ENCODE measurements around the gene TMEFF1. TPM values are rescaled to one million over a fixed set of nuclear protein-coding genes. Genes with fewer than 3 reads are reported as not detected.

TMEFF1 gene
- total RNA-seq, 2 donors from 2014 or later, result 1.7 to 2.7 TPM

DNA sequence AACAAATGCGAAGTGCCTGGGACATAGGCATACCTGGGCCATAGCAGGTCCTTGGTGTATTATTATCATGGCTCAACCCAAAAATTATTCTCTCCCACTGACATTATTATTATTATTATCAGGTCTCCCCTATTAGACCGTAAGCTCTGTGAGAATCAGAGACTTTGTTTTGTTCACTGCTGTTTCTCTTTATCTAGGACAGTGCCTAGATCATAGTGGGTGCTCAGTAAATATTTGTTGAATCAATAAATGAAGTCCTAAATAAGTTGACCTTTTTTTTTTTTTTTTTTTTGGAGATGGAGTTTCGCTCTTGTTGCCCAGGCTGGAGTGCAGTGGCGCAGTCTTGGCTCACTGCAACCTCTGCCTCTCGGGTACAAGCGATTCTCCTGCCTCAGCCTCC lies 4.9 kb upstream of the TMEFF1 start:
- no peaks in the 10 kb centered on the region for H3K36me3 ChIP-seq
- DNase-seq (ENCODE audit: low spot score), result no peak
- no peaks in the 10 kb centered on the region for H3K27me3 ChIP-seq (replicated peaks; ENCODE audit: insufficient read depth)
- no peak for TF ChIP-seq POLR2AphosphoS5 (IDR thresholded peaks at IDR 0.05)
- TF ChIP-seq, protein P1, sequence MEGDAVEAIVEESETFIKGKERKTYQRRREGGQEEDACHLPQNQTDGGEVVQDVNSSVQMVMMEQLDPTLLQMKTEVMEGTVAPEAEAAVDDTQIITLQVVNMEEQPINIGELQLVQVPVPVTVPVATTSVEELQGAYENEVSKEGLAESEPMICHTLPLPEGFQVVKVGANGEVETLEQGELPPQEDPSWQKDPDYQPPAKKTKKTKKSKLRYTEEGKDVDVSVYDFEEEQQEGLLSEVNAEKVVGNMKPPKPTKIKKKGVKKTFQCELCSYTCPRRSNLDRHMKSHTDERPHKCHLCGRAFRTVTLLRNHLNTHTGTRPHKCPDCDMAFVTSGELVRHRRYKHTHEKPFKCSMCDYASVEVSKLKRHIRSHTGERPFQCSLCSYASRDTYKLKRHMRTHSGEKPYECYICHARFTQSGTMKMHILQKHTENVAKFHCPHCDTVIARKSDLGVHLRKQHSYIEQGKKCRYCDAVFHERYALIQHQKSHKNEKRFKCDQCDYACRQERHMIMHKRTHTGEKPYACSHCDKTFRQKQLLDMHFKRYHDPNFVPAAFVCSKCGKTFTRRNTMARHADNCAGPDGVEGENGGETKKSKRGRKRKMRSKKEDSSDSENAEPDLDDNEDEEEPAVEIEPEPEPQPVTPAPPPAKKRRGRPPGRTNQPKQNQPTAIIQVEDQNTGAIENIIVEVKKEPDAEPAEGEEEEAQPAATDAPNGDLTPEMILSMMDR (IDR thresholded peaks at IDR 0.05), result no peak
- no peak for TF ChIP-seq POLR2A (IDR thresholded peaks at IDR 0.05)
- intact Hi-C loops (cut with DNase I), result no loop called here
- no peaks in the 10 kb centered on the region for H3K9me3 ChIP-seq
- 99% methylated on average over 6 of the region's 6 CpGs for WGBS
- H3K4me3 ChIP-seq, result no peak overlapping the region
- no peak overlapping the region for H3K27ac ChIP-seq
- no peaks in the 10 kb centered on the region for H3K4me1 ChIP-seq (replicated peaks)

DNA sequence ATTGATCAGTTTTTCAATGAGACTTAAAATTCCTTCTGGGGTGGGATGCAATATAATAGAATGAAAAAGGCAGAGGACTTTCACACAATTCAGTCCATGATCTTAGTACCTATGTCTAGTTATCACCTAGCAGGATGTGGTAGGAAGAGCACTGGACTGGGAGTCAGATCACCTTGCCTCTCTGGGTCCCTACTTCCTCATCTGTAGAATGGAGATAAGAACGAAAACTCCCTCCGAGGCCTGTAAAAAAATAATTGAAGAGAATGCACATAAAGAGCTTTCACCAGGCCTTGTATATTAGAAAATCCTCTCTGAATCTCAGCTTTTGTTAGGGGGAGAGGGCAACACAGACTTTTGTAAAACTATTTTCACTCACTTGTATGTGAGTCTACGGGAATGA lies 681 bp upstream of the TMEFF1 start:
- Histone ChIP-seq H3K27ac (no peak overlapping the region), H3K36me3 (no peaks in the 10 kb centered on the region), H3K4me1 (replicated peaks) (no peaks in the 10 kb centered on the region), H3K9me3 (no peaks in the 10 kb centered on the region), H3K4me3 (no peak overlapping the region), H3K27me3 (replicated peaks; ENCODE audit: insufficient read depth) (no peaks in the 10 kb centered on the region)
- intact Hi-C loops (cut with DNase I), result loop anchor here (10.0 kb wide), 1 partner anchor 123 kb away; no protein-coding TSS in a partner anchor
- WGBS, result 81% methylated on average over 3 of the region's 3 CpGs
- no peak for DNase-seq (ENCODE audit: low spot score)
- no peak for TF ChIP-seq POLR2A (IDR thresholded peaks at IDR 0.05)
- TF ChIP-seq POLR2AphosphoS5 (IDR thresholded peaks at IDR 0.05), result no peak
- TF ChIP-seq, protein P1 (IDR thresholded peaks at IDR 0.05), result no peak

DNA sequence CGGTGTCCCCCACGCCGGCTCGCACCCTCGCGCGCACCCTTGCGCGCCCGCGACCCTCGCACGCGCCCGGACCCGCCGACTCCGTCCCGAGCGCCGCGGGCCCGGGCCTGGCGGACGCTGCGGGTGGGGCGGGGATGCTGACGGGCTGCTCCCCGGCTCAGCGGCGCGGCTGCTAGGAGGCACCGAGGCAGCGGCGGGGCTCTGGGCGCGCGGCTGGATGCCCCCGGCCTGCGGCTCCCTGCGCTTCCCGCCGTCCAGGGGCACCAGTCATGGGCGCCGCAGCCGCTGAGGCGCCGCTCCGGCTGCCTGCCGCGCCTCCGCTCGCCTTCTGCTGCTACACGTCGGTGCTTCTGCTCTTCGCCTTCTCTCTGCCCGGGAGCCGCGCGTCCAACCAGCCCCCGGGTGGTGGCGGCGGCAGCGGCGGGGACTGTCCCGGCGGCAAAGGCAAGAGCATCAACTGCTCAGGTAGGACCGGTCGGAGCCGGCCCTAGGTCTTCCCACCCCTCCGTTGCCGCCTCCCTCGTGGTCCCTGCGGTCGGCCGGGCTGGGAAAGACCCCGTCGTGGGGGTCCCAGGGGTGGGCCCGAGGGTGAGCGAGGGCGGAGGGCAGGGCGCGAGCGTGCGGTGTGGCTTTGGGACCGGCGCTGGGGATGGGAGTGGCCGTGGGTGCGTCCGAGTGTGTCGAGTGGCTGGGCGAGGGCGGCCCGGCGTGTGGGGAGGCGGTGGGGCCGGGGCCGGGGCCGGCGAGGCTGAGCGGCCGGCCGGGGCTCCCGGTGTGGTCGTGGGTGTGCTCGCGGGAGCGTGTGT lies 530 bp downstream of the TMEFF1 start:
- no peaks in the 10 kb centered on the region for H3K4me1 ChIP-seq (replicated peaks)
- WGBS, result under 1% methylated on average over 67 of the region's 108 CpGs
- H3K4me3 ChIP-seq, result peak overlapping the region; percentile 45 to 51
- H3K9me3 ChIP-seq, result no peaks in the 10 kb centered on the region
- TF ChIP-seq POLR2A (IDR thresholded peaks at IDR 0.05), result no peak
- no peak for TF ChIP-seq POLR2AphosphoS5 (IDR thresholded peaks at IDR 0.05)
- TF ChIP-seq, protein P1 (IDR thresholded peaks at IDR 0.05), result no peak
- DNase-seq (ENCODE audit: low spot score), result no peak
- intact Hi-C loops (cut with DNase I), result loop anchor here (10.0 kb wide), 1 partner anchor 121 kb away; no protein-coding TSS in a partner anchor
- no peak overlapping the region for H3K27ac ChIP-seq
- H3K36me3 ChIP-seq, result no peaks in the 10 kb centered on the region
- H3K27me3 ChIP-seq (replicated peaks; ENCODE audit: insufficient read depth), result no peaks in the 10 kb centered on the region

DNA sequence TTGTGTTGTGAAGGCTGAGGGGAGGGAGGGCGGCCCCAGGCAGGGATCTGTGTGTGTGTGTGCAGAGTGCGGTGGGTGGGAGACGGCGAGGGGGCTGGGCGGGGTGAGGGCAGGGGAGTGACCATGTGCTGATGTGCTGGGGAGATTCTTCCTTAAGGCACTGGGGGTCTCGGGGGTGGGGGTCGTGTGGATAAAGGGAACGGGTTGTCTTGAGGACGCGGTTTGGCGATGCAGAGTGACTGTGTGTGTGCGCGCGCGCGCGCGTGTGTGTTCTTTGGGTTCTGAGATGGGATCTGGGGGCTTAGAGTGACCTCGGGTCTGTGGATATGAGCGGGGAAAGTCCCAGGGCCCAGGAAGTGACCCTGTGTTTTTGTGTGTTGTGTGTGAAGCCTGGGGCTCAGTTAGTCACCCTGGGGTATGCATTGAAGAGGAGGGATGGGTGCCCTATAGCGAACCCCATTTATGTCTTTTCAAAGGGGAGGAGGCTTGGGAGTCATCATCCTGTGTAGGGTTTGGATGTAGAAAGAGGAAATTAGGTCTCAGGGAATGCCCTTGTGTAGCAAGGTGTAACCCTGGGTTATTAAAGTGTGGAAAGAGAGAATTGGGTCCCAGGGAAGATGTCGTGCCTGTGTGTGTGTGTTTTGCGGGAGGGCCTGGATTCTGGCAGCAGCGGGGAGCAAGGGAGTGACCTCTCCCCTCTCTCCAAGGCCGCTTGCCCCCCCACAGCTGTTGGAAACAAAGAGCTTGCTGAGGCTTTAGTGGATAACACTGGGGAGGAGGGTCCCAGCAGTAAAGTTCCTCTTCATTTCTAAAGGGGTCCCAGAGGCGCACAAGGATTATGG lies 1.4 kb downstream of the TMEFF1 start:
- 28% methylated on average over 26 of the region's 26 CpGs for WGBS

More for the DNA sequence above, 1.4 kb downstream of the TMEFF1 start:
- no peaks in the 10 kb centered on the region for H3K9me3 ChIP-seq
- no peak for TF ChIP-seq POLR2A (IDR thresholded peaks at IDR 0.05)
- TF ChIP-seq POLR2AphosphoS5 (IDR thresholded peaks at IDR 0.05), result no peak
- TF ChIP-seq, protein P1 (IDR thresholded peaks at IDR 0.05), result no peak
- intact Hi-C loops (cut with DNase I), result loop anchor here (10.0 kb wide), 1 partner anchor 120 kb away; no protein-coding TSS in a partner anchor
- peak overlapping the region; percentile 45 to 51 for H3K4me3 ChIP-seq
- no peaks in the 10 kb centered on the region for H3K36me3 ChIP-seq
- H3K4me1 ChIP-seq (replicated peaks), result no peaks in the 10 kb centered on the region
- no peak for DNase-seq (ENCODE audit: low spot score)
- no peak overlapping the region for H3K27ac ChIP-seq
- no peaks in the 10 kb centered on the region for H3K27me3 ChIP-seq (replicated peaks; ENCODE audit: insufficient read depth)

Data from prostate gland (tissue), 2 donors.